8988T (cell line): ENCODE data around the gene KRT33B.

Experiments used
- DNase-seq: peaks from one replicate; pipeline ENCODE4 v3.0.0; 2011

The KRT33B gene

DNA sequence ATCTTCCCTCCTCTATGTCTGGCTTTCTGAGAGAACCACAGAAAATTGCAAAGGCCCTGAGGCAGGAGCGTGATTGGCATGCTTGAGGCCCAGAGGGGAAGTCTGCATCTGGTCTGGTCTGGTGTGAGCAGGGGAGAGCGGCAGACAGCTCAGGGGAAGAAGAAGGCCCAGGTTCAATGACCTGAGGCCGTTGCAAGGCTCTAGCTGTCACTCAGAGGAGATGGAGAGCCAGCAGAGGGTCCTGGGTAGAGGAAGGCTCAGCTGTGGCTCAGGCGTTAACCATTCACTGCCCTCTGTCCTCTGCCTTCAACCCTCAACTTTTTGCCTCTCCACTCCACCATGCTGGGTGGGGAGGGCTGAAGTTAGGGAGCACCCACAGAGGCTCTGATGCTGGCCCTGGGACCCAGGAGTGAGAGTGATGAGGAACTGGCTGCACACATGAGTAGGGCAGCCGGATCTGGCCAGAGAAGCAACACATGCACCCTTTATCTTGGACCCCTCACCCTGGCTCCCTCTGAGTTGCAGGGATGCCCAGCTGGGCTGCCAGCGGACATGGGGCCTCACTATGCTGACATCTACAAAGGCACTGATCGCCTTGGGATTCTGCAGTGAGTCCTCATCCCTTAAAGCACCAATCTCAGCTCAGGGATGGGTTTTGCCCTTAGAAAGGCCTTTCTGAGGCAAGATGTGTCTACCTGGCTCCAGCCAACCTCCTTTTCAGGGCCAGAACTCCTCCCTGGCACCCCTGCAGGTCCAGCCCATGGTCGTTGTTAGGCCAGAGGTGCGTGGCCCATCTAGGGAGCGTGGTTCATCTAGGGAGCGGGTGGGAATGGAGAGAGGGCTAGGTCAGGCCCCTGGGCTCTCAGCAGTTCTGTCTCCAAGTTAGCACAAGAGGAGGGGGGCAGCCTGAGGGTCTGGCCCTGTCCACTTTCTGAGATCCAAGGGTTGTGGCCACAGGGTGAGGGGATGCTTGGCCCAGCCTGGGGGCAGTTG lies 46.4 kb downstream of the KRT33B start:
- no peak for DNase-seq

DNA sequence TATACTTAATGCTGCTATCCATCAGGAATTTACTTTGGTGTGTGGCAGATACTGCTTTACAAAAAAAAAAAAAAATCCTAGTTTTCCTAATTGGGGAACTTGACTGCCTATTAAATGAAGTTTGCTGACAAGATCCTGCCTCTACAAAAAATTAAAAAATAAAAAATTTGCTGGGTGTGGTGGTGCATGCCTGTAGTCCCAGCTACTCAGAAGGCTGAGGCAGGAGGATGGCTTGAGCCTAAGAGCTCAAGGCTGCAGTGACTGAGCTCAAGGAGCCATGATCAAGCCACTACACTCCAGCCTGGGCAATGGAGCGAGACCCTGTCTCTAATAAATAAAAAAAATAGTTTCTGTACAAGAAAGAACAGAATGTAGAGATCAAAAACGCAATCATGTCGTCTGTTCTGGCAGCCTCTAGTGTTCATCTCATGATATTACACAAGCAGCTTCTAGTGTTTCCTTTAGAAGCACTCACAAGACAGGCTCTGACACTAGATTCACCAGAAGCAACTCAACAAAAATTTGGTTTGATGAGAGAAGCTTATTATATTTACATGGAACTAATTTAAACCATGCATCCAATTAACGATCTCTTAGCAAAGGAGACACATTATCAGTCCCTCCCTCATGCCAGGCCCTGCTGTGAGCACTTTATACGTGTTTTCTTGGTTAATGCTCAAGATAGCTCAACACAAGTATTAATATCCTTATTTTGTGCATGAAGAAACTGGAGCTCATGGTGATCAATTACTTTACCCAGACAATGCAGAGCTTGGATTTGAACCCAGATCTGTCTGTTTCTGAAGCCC lies 47.3 kb downstream of the KRT33B start:
- no peak for DNase-seq

DNA sequence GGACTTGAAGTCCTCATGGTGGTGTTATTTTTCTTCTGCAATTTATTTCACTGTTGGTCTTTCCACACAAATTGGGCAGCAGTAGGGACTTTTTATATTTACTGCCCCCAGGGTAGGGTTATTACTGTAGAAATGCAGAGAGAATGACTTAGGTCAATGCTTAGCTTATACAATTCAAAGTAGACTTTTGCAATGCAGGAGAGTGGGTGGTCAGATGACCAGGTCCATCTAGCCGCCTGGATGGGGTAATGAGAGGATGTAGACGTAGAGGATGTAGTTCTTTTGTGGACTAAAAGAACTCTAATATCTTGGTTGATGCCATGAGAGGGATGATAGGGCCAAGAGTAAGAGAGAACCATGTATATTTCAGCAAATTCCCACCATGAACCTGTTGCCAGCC lies 51.4 kb downstream of the KRT33B start:
- DNase-seq: no peak

DNA sequence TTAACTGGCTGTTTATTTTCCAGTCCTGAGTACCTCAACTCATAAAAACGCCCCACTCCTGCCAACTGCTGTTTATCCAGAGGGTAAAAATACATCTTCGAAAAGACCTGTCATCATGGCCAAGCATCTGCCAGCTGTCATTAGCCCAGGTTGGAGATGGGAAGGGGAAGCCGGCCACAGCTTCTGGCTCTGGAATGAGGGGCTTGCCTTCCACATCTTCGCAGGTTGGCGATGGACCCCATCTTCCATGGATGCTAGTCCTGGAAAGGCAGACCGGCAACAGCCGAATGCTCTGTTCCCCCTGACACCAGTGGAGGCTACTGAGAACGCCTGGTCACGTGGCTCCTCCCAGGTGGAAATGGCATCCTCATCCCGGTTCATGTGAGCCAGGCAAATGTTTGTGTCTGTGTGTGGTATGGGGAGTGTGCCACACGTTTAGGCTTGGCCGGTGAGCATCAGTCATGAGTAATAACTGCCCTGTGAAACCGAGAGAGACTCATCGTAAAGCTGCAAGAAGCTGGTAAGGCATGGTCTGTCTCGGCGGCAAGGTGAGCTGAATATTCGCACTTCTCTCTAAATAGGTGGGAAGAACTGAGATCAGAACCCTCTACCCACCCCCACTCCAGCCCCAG lies 53.7 kb downstream of the KRT33B start:
- DNase-seq: no peak

DNA sequence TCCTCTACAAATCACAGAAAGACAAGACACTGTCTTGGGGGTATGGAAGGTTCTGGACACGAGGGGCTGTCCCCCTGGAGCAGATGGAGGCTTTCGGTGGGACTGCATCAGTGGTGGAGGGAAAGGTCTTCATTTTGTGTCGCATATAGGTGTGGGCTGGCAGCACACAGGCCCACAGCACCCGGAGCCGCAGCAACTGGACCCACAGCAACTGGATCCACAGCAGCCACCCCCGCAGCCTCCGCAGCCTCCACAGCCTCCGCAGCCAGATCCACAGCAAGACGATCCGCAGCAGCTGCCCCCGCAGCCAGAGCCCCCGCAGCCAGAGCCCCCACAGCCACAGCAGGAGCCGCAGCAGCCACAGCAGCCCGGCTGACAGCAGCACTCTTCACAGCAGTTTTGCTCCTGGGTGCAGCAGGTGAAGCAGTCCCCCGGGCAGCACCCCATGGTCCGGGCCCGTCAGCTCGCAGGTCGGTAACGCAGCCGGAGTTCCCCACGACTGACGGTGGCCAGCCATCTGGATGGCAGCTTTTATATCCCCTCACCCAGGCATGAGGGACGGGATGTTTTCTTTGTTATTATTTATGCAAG lies 54.3 kb downstream of the KRT33B start, which contains the start of gene KRTAP17-1:
Gene KRTAP17-1, minus strand, starts transcription at position 507 of the 591 bp plus-strand sequence. Its CDS starts 60 bp downstream, at position 447.
- no peak for DNase-seq
